Karpas-422 (cell line): ENCODE measurements around the gene MAP3K14. TPM values are rescaled to one million over a fixed set of nuclear protein-coding genes. Genes with fewer than 3 reads are reported as not detected.
"Not testable (repeated sequence)": the region's sequence is repeated elsewhere in the genome, so short reads cannot be mapped to it uniquely, and the experiment has no call there.

Source experiments
- DNase-seq: peaks from one replicate; pipeline ENCODE4 v3.0.0-alpha.2; 2015
- H2AFZ ChIP-seq: fragments of 200-600 bp; sonication (generic); 2 replicates; pipeline ENCODE4 v1.6.1; 2014; ENCODE audit warnings: antibody characterized with exemption, low read length, mixed read lengths
- H3K27ac ChIP-seq: fragments of 200-600 bp; sonication (generic); 2 replicates; pipeline ENCODE4 v1.5.1; 2014; ENCODE audit warnings: mild to moderate bottlenecking, low read length, moderate library complexity
- H3K27me3 ChIP-seq: fragments of 200-600 bp; sonication (generic); 2 replicates; pipeline ENCODE4 v1.6.1; 2014; ENCODE audit warnings: low read length, mixed read lengths
- H3K36me3 ChIP-seq: fragments of 200-600 bp; sonication (generic); 2 replicates; pipeline ENCODE4 v1.6.1; 2014; ENCODE audit warnings: low read length, mixed read lengths; ENCODE audit not compliant: insufficient read depth
- H3K4me1 ChIP-seq: fragments of 200-600 bp; sonication (generic); 2 replicates; pipeline ENCODE4 v1.6.1; 2014; ENCODE audit warnings: mild to moderate bottlenecking, low read length, mixed read lengths
- H3K4me2 ChIP-seq: fragments of 200-600 bp; sonication (generic); 2 replicates; pipeline ENCODE4 v1.6.1; 2014; ENCODE audit warnings: low read length, low read depth, mild to moderate bottlenecking; ENCODE audit not compliant: poor library complexity, severe bottlenecking
- H3K4me3 ChIP-seq: fragments of 200-600 bp; sonication (generic); 2 replicates; pipeline ENCODE4 v1.5.1; 2014; ENCODE audit warnings: mild to moderate bottlenecking, antibody characterized with exemption, low read length, mixed read lengths
- H3K79me2 ChIP-seq: fragments of 200-600 bp; sonication (generic); 2 replicates; pipeline ENCODE4 v1.6.1; 2014; ENCODE audit warnings: mild to moderate bottlenecking, low read length, mixed read lengths
- H3K9ac ChIP-seq: fragments of 200-600 bp; sonication (generic); 2 replicates; pipeline ENCODE4 v1.6.0; 2014; ENCODE audit warnings: low read length
- H3K9me2 ChIP-seq: fragments of 200-600 bp; sonication (generic), shearing (Covaris generic); replicated peaks from 2 replicates; pipeline ENCODE4 v1.6.0; 2014; ENCODE audit warnings: mild to moderate bottlenecking, low read length, moderate library complexity; ENCODE audit not compliant: insufficient read depth
- H3K9me3 ChIP-seq: fragments of 300-700, 200-600 bp; sonication (generic); 2 replicates; pipeline ENCODE4 v1.6.1; 2014; ENCODE audit warnings: low read length, mixed read lengths
- H4K20me1 ChIP-seq: fragments of 200-600 bp; sonication (generic); 2 replicates; pipeline ENCODE4 v1.6.1; 2014; ENCODE audit warnings: mild to moderate bottlenecking, antibody characterized with exemption, low read length, low read depth; ENCODE audit not compliant: insufficient read depth
- total RNA-seq: library from RNA; depleted of rRNA; stranded (reverse); fragments of >200 nt; shearing (Covaris generic); gene quantifications from 2 replicates; pipeline ENCODE4 v1.2.3, GENCODE V29; 2014; ENCODE audit warnings: low replicate concordance

The MAP3K14 gene
- total RNA-seq, 1 experiment from 2014 or later = 7.6 TPM

- Histone ChIP-seq H3K9me2 (no peaks in the 10 kb centered on the region), H3K4me1 (peaks cover 89% of the 10 kb centered on the region), H2AFZ (no peak overlapping the region), H3K27ac (0 out of 2 replicates have a peak overlapping the region, but pooled peaks have one; percentile 11), H3K36me3 (peaks cover 22% of the 10 kb centered on the region; the same call in 1 of the 2 replicates), H3K4me2 (no peak overlapping the region), H3K9ac (no peak overlapping the region), H3K4me3 (no peak overlapping the region), H3K79me2 (peaks cover 94% of the 10 kb centered on the region), H3K9me3 (no peaks in the 10 kb centered on the region), H4K20me1 (no peaks in the 10 kb centered on the region), H3K27me3 (no peaks in the 10 kb centered on the region)
- no peak for DNase-seq
Measured at GRCh38 chr17:45305530-45306087, 11.2 kb downstream of the MAP3K14 start.

GRCh38 chr17:45302649-45303173 is 14.1 kb downstream of the MAP3K14 start:
- H3K27ac ChIP-seq = peak overlapping the region; percentile 96
- H3K27me3 ChIP-seq = no peaks in the 10 kb centered on the region
- H3K4me1 ChIP-seq = peaks cover 90% of the 10 kb centered on the region
- H3K9me2 ChIP-seq = no peaks in the 10 kb centered on the region
- H3K4me2 ChIP-seq = peak overlapping the region; percentile 47
- H3K4me3 ChIP-seq = no peak overlapping the region
- peaks cover 10% of the 10 kb centered on the region; the same call in 1 of the 2 replicates for H3K36me3 ChIP-seq
- 0 out of 2 replicates have a peak overlapping the region, but pooled peaks have one; percentile 1 for H3K9ac ChIP-seq
- H2AFZ ChIP-seq = no peak overlapping the region
- DNase-seq = no peak
- H3K9me3 ChIP-seq = no peaks in the 10 kb centered on the region
- H4K20me1 ChIP-seq = no peaks in the 10 kb centered on the region
- peaks cover 93% of the 10 kb centered on the region for H3K79me2 ChIP-seq

- 0 out of 2 replicates have a peak overlapping the region, but pooled peaks have one; percentile 1 for H3K9ac ChIP-seq
- H3K4me2 ChIP-seq = peak overlapping the region; percentile 47
- not testable (repeated sequence) for H3K4me3 ChIP-seq
Measured at GRCh38 chr17:45302220-45302619, 14.6 kb downstream of the MAP3K14 start.

GRCh38 chr17:45301674-45302073 is 15.1 kb downstream of the MAP3K14 start:
- peak; percentile 68 for DNase-seq
- Histone ChIP-seq H3K36me3 (peaks cover 14% of the 10 kb centered on the region; the same call in 1 of the 2 replicates), H3K4me1 (peaks cover 93% of the 10 kb centered on the region), H3K9ac (0 out of 2 replicates have a peak overlapping the region, but pooled peaks have one; percentile 22), H3K4me3 (no peak overlapping the region), H3K9me3 (no peaks in the 10 kb centered on the region), H3K4me2 (peak overlapping the region; percentile 47), H3K9me2 (no peaks in the 10 kb centered on the region), H4K20me1 (no peaks in the 10 kb centered on the region), H3K27me3 (no peaks in the 10 kb centered on the region), H3K79me2 (peaks cover 93% of the 10 kb centered on the region), H2AFZ (no peak overlapping the region), H3K27ac (peak overlapping the region; percentile 96)

More at GRCh38 chr17:45302220-45302619, 14.6 kb downstream of the MAP3K14 start:
- Histone ChIP-seq H3K4me1 (peaks cover 90% of the 10 kb centered on the region), H3K79me2 (peaks cover 93% of the 10 kb centered on the region), H3K27ac (peak overlapping the region; percentile 96), H3K36me3 (peaks cover 12% of the 10 kb centered on the region; the same call in 1 of the 2 replicates)
- H2AFZ ChIP-seq, H3K9me2 ChIP-seq, DNase-seq, H3K9me3 ChIP-seq, H3K27me3 ChIP-seq, H4K20me1 ChIP-seq: not testable (repeated sequence)

- Histone ChIP-seq H3K9me2 (no peaks in the 10 kb centered on the region), H3K4me1 (peaks cover 95% of the 10 kb centered on the region), H3K27ac (peak overlapping the region; percentile 96), H3K4me2 (peak overlapping the region; percentile 66), H3K4me3 (no peak overlapping the region), H3K9me3 (no peaks in the 10 kb centered on the region), H3K9ac (peak overlapping the region; percentile 60), H3K27me3 (no peaks in the 10 kb centered on the region), H2AFZ (no peak overlapping the region), H4K20me1 (no peaks in the 10 kb centered on the region), H3K36me3 (peaks cover 3% of the 10 kb centered on the region; the same call in 1 of the 2 replicates), H3K79me2 (peaks cover 90% of the 10 kb centered on the region)
- DNase-seq = no peak
Measured at GRCh38 chr17:45300060-45300751, 16.6 kb downstream of the MAP3K14 start.

- Histone ChIP-seq H3K9ac (peak overlapping the region; percentile 60), H3K79me2 (peaks cover 92% of the 10 kb centered on the region), H2AFZ (no peak overlapping the region), H3K27me3 (no peaks in the 10 kb centered on the region), H3K4me2 (peak overlapping the region; percentile 66), H3K9me3 (no peaks in the 10 kb centered on the region), H3K9me2 (no peaks in the 10 kb centered on the region), H3K27ac (peak overlapping the region; percentile 96), H3K4me1 (peaks cover 99% of the 10 kb centered on the region), H3K4me3 (peak overlapping the region; percentile 45; the same call in 1 of the 2 replicates), H4K20me1 (no peaks in the 10 kb centered on the region), H3K36me3 (peaks cover 8% of the 10 kb centered on the region)
- peak; percentile 72 for DNase-seq
Measured at GRCh38 chr17:45299361-45299760, 17.5 kb downstream of the MAP3K14 start.

- Histone ChIP-seq H3K27ac (peak overlapping the region; percentile 96), H3K27me3 (no peaks in the 10 kb centered on the region), H3K4me2 (peak overlapping the region; percentile 66), H4K20me1 (no peaks in the 10 kb centered on the region), H3K4me3 (peak overlapping the region; percentile 45; the same call in 1 of the 2 replicates), H3K9me2 (no peaks in the 10 kb centered on the region), H3K9me3 (no peaks in the 10 kb centered on the region), H3K79me2 (peaks cover 92% of the 10 kb centered on the region), H3K36me3 (peaks cover 9% of the 10 kb centered on the region), H3K4me1 (peaks cover 99% of the 10 kb centered on the region), H2AFZ (no peak overlapping the region), H3K9ac (peak overlapping the region; percentile 60)
- peak; percentile 80 for DNase-seq
Measured at GRCh38 chr17:45298546-45299285, 18.1 kb downstream of the MAP3K14 start.

- H3K27ac ChIP-seq = peak overlapping the region; percentile 96
- H2AFZ ChIP-seq = no peak overlapping the region
- H3K4me3 ChIP-seq = no peak overlapping the region
- peak overlapping the region; percentile 28 for H3K9ac ChIP-seq
- peaks cover 88% of the 10 kb centered on the region for H3K79me2 ChIP-seq
- H3K4me2 ChIP-seq = peak overlapping the region; percentile 63
- no peaks in the 10 kb centered on the region for H3K9me2 ChIP-seq
- H3K36me3 ChIP-seq = peaks cover 9% of the 10 kb centered on the region
- H4K20me1 ChIP-seq = no peaks in the 10 kb centered on the region
- no peaks in the 10 kb centered on the region for H3K27me3 ChIP-seq
- H3K9me3 ChIP-seq = no peaks in the 10 kb centered on the region
- DNase-seq = no peak
- peaks cover 99% of the 10 kb centered on the region for H3K4me1 ChIP-seq
Measured at GRCh38 chr17:45296833-45297124, 20.0 kb downstream of the MAP3K14 start.
